ENCODE data around the gene SERPINI1.

The SERPINI1 gene

GRCh38 chr3:167734498-167735232, 856 bp upstream of the SERPINI1 start, which contains the start of gene PDCD10:
PDCD10 (minus strand) TSS chr3:167734892; CDS start chr3:167720157, 14,735 bp downstream.
- DNase-seq (ENCODE audit: low read depth, low spot score): peak; percentile 99

GRCh38 chr3:167736264-167736787, 805 bp downstream of the SERPINI1 start:
- no peak for DNase-seq (ENCODE audit: low read depth, low spot score)

GRCh38 chr3:167736997-167737396, 1.5 kb downstream of the SERPINI1 start:
- no peak for DNase-seq (ENCODE audit: low read depth, low spot score)

- no peak for DNase-seq (ENCODE audit: low read depth, low spot score)
These were observed 2.5 kb downstream of the SERPINI1 start for GRCh38 chr3:167738037-167738436.

GRCh38 chr3:167739190-167739810, 3.8 kb downstream of the SERPINI1 start:
- DNase-seq (ENCODE audit: low read depth, low spot score): no peak

- peak; percentile 45 for DNase-seq (ENCODE audit: low read depth, low spot score)
These were observed 5.6 kb downstream of the SERPINI1 start for GRCh38 chr3:167740961-167741587.

GRCh38 chr3:167742338-167742737, 6.8 kb downstream of the SERPINI1 start:
- no peak for DNase-seq (ENCODE audit: low read depth, low spot score)

GRCh38 chr3:167743799-167744198, 8.3 kb downstream of the SERPINI1 start:
- DNase-seq (ENCODE audit: low read depth, low spot score): no peak

GRCh38 chr3:167749209-167749608, 13.7 kb downstream of the SERPINI1 start:
- DNase-seq (ENCODE audit: low read depth, low spot score): no peak

GRCh38 chr3:167749728-167750127, 14.2 kb downstream of the SERPINI1 start:
- no peak for DNase-seq (ENCODE audit: low read depth, low spot score)

GRCh38 chr3:167750272-167750971, 14.9 kb downstream of the SERPINI1 start:
- DNase-seq (ENCODE audit: low read depth, low spot score): no peak

- DNase-seq (ENCODE audit: low read depth, low spot score): no peak
These were observed 18.5 kb downstream of the SERPINI1 start for GRCh38 chr3:167754049-167754448.

GRCh38 chr3:167761302-167761701, 25.8 kb downstream of the SERPINI1 start:
- DNase-seq (ENCODE audit: low read depth, low spot score): no peak

GRCh38 chr3:167762296-167762695, 26.8 kb downstream of the SERPINI1 start:
- DNase-seq (ENCODE audit: low read depth, low spot score): no peak

- no peak for DNase-seq (ENCODE audit: low read depth, low spot score)
These were observed 37.5 kb downstream of the SERPINI1 start for GRCh38 chr3:167772992-167773391.

- DNase-seq (ENCODE audit: low read depth, low spot score): no peak
These were observed 38.1 kb downstream of the SERPINI1 start for GRCh38 chr3:167773584-167773983.

- peak; percentile 21 for DNase-seq (ENCODE audit: low read depth, low spot score)
These were observed 40.7 kb downstream of the SERPINI1 start for GRCh38 chr3:167776066-167776685.

GRCh38 chr3:167777356-167777755, 41.8 kb downstream of the SERPINI1 start:
- DNase-seq (ENCODE audit: low read depth, low spot score): no peak

- no peak for DNase-seq (ENCODE audit: low read depth, low spot score)
These were observed 44.8 kb downstream of the SERPINI1 start for GRCh38 chr3:167780214-167780883.

GRCh38 chr3:167783781-167784180, 48.3 kb downstream of the SERPINI1 start:
- peak; percentile 57 for DNase-seq (ENCODE audit: low read depth, low spot score)

GRCh38 chr3:167785790-167786189, 50.3 kb downstream of the SERPINI1 start:
- no peak for DNase-seq (ENCODE audit: low read depth, low spot score)

All from astrocyte of the hippocampus (primary cell).